Stimulated activated CD4-positive, alpha-beta T cell treated with anti-CD3 and anti-CD28 coated beads, Interleukin-2, amount 100 ng/mL, for 48 hours (primary cell): ENCODE measurements around the gene ZNF576.
A peak's percentile ranks its signal among the peaks of the same experiment; 100 is the strongest.
"Not testable (repeated sequence)": the region's sequence is repeated elsewhere in the genome, so short reads cannot be mapped to it uniquely, and the experiment has no call there.

Experiments
- DNase-seq, 2 donors: peaks; one replicate each; pipeline ENCODE4 v3.0.0-alpha.2; 2020

The ZNF576 gene

GRCh38 chr19:43628646-43629326, 32.4 kb downstream of the ZNF576 start:
- DNase-seq = no peak

GRCh38 chr19:43631491-43631890, 35.1 kb downstream of the ZNF576 start:
- no peak for DNase-seq

- DNase-seq = no peak
Observed at GRCh38 chr19:43633520-43633919, 37.1 kb downstream of the ZNF576 start.

GRCh38 chr19:43634068-43634467, 37.7 kb downstream of the ZNF576 start:
- no peak for DNase-seq

- no peak for DNase-seq
Observed at GRCh38 chr19:43634506-43634871, 38.1 kb downstream of the ZNF576 start.

GRCh38 chr19:43634872-43635560, 38.6 kb downstream of the ZNF576 start:
- no peak for DNase-seq

GRCh38 chr19:43635561-43635940, 39.2 kb downstream of the ZNF576 start:
- not testable (repeated sequence) for DNase-seq

- no peak for DNase-seq
Observed at GRCh38 chr19:43636121-43636683, 39.8 kb downstream of the ZNF576 start.

GRCh38 chr19:43638214-43638994, 42.0 kb downstream of the ZNF576 start:
- no peak for DNase-seq

GRCh38 chr19:43638995-43639518, 42.7 kb downstream of the ZNF576 start:
- no peak for DNase-seq

- DNase-seq = peak; percentile 19 to 45
Observed at GRCh38 chr19:43639519-43640423, 43.4 kb downstream of the ZNF576 start, which contains the start of gene CADM4. TSS of gene CADM4 (minus strand) at chr19:43639850. CDS start at chr19:43639790, 60 bp downstream.

- no peak for DNase-seq
Observed at GRCh38 chr19:43640424-43640757, 44.0 kb downstream of the ZNF576 start.

GRCh38 chr19:43641333-43641732, 44.9 kb downstream of the ZNF576 start:
- DNase-seq = no peak

- DNase-seq = no peak
Observed at GRCh38 chr19:43642531-43642930, 46.1 kb downstream of the ZNF576 start.

GRCh38 chr19:43643326-43643725, 46.9 kb downstream of the ZNF576 start:
- no peak for DNase-seq

GRCh38 chr19:43644181-43644580, 47.8 kb downstream of the ZNF576 start:
- no peak for DNase-seq

- DNase-seq = no peak
Observed at GRCh38 chr19:43648633-43649032, 52.2 kb downstream of the ZNF576 start.

- DNase-seq = no peak
Observed at GRCh38 chr19:43649514-43649913, 53.1 kb downstream of the ZNF576 start.

GRCh38 chr19:43650276-43650675, 53.9 kb downstream of the ZNF576 start:
- DNase-seq = not testable (repeated sequence)
